K562 (cell line): ENCODE measurements around the gene CTDSPL2. TPM values are rescaled to one million over a fixed set of nuclear protein-coding genes. Genes with fewer than 3 reads are reported as not detected.

Source experiments
- DLX4 ChIP-seq: fragments of 250-450 bp; sonication (Bioruptor Pico); IDR thresholded peaks from 2 replicates; pipeline ENCODE4 v1.6.1; 2021; ENCODE audit warnings: mild to moderate bottlenecking
- EWSR1 ChIP-seq: fragments of 450-650 bp; IDR thresholded peaks from 2 replicates; pipeline ENCODE4 v1.6.1; 2018; ENCODE audit warnings: borderline replicate concordance, mild to moderate bottlenecking, low read depth, moderate library complexity; ENCODE audit not compliant: partially characterized antibody
- FUS ChIP-seq: fragments of 200-400 bp; formaldehyde crosslinking; optimal IDR thresholded peaks from 2 replicates; pipeline ENCODE3; 2017; ENCODE audit warnings: low read depth, low read length
- HMGN3 ChIP-seq: IDR thresholded peaks from 2 replicates; pipeline ENCODE4 v1.6.1; 2011; ENCODE audit warnings: borderline replicate concordance, low read depth, mild to moderate bottlenecking, mixed read lengths, low read length; ENCODE audit not compliant: insufficient read length; ENCODE audit errors: extremely low read depth
- MECOM ChIP-seq: fragments of 250-450 bp; sonication (Bioruptor Pico); IDR thresholded peaks from 2 replicates; pipeline ENCODE4 v1.8.0; 2022; ENCODE audit warnings: inconsistent platforms
- MYNN ChIP-seq, 2 experiments: sonication (generic); formaldehyde crosslinking in 1 of 2; IDR thresholded peaks; 2 replicates each; pipeline versions ENCODE4 v1.5.0 to v1.6.1; 2016 to 2020; ENCODE audit warnings: antibody characterized with exemption in 1 of 2, missing genetic modification reagents in 1 of 2
- NR1H2 ChIP-seq: sonication (generic); formaldehyde crosslinking; IDR thresholded peaks from 2 replicates; pipeline ENCODE4 v1.4.0; 2020; ENCODE audit warnings: mild to moderate bottlenecking, missing genetic modification reagents
- NRF1 ChIP-seq, 2 experiments: fragments of 450-650 bp; IDR thresholded peaks in 1 of 2; conservative IDR thresholded peaks in 1 of 2; 2 replicates each; pipeline ENCODE4 v1.6.1; 2014; ENCODE audit warnings: mild to moderate bottlenecking in 2 of 2
- PHF21A ChIP-seq: fragments of 450-650 bp; IDR thresholded peaks from 2 replicates; pipeline ENCODE4 v1.6.1; 2017; ENCODE audit warnings: low read depth, borderline replicate concordance
- RFX5 ChIP-seq: IDR thresholded peaks from 2 replicates; pipeline ENCODE4 v1.6.1; 2011; ENCODE audit warnings: low read depth, mild to moderate bottlenecking, improper control_type of control experiment, low read length
- SAFB ChIP-seq: fragments of 200-400 bp; formaldehyde crosslinking; IDR thresholded peaks from 2 replicates; pipeline ENCODE4 v1.6.1; 2017; ENCODE audit warnings: low read depth, low read length, borderline replicate concordance
- SLC30A9 ChIP-seq: fragments of 250-450 bp; sonication (Bioruptor Pico); IDR thresholded peaks from 2 replicates; pipeline ENCODE4 v1.8.0; 2022; ENCODE audit warnings: mild to moderate bottlenecking, moderate library complexity
- SMARCA5 ChIP-seq: fragments of 450-650 bp; IDR thresholded peaks from 2 replicates; pipeline ENCODE4 v1.6.1; 2016
- SRF ChIP-seq, 2 experiments: fragments of 250-450, 450-650 bp in 1 of 2; sonication (Bioruptor Pico) in 1 of 2; sonication (generic) in 1 of 2; formaldehyde crosslinking; IDR thresholded peaks; 2 replicates each; pipeline versions ENCODE4 v1.5.0 to v1.5.1; 2020 to 2022; ENCODE audit warnings: mild to moderate bottlenecking in 1 of 2, missing genetic modification reagents in 1 of 2
- ZBTB40 ChIP-seq, 2 experiments: fragments of 450-650 bp in 1 of 2; sonication (generic) in 1 of 2; formaldehyde crosslinking in 1 of 2; IDR thresholded peaks; 2 replicates each; pipeline versions ENCODE4 v1.7.1 to v1.9.0; 2016 to 2022; ENCODE audit warnings: inconsistent platforms in 1 of 2, mild to moderate bottlenecking in 1 of 2, missing genetic modification reagents in 1 of 2
- ZBTB9 ChIP-seq: fragments of 450-650 bp; formaldehyde crosslinking; IDR thresholded peaks from 2 replicates; pipeline ENCODE4 v1.4.0; 2020; ENCODE audit warnings: mild to moderate bottlenecking, moderate library complexity
- ZNF717 ChIP-seq: fragments of 250-450 bp; sonication (Bioruptor Pico); IDR thresholded peaks from 2 replicates; pipeline ENCODE4 v1.5.0; 2021
- polyA plus RNA-seq, 8 experiments: library from polyadenylated mRNA; depleted of rRNA in 4 of 8; stranded (reverse) in 5 of 8; unstranded in 3 of 8; fragments of >200 nt; fragmentation: Nextera tagmentation in 2 of 8; fragmentation: Illumina TruSeq in 1 of 8; extraction: Ambion mirVana in 2 of 8; extraction: Trizol in 1 of 8; gene quantifications; 2 replicates each; pipeline versions ENCODE4 v1.2.1 to v1.2.3, GENCODE V29; 2011 to 2014; ENCODE audit warnings: inconsistent platforms in 1 of 8, missing spikeins in 1 of 8
- total RNA-seq, 7 experiments: library from RNA; depleted of rRNA in 6 of 7; stranded (reverse); fragments of >200 nt in 6 of 7; fragmentation: Illumina TruSeq in 2 of 7; extraction: Trizol in 2 of 7; gene quantifications; 2 replicates each; pipeline versions ENCODE4 v1.2.1 to v1.2.3, GENCODE V29; 2011 to 2021; ENCODE audit warnings: low replicate concordance in 1 of 7

The CTDSPL2 gene
- total and polyA plus RNA-seq, 9 of the 15 experiments (the other 6 are each of a cell fraction or from before 2014, with no cell fraction given): 16.8 to 79.0 (median 53.1) TPM

- no peak for TF ChIP-seq ZBTB40 (IDR thresholded peaks at IDR 0.05)
- TF ChIP-seq ZBTB40 (CRISPR knock-in tag; IDR thresholded peaks at IDR 0.05): no peak
- peak; percentile 54; the same call in 1 of the 2 replicates for TF ChIP-seq MYNN (IDR thresholded peaks at IDR 0.05)
- TF ChIP-seq MYNN (CRISPR knock-in tag; IDR thresholded peaks at IDR 0.05): no peak
- TF ChIP-seq HMGN3: no peak
- TF ChIP-seq EWSR1: no peak
- TF ChIP-seq SLC30A9 (CRISPR knock-in tag): no peak
- TF ChIP-seq MECOM (CRISPR knock-in tag): no peak
- TF ChIP-seq NRF1 (conservative IDR thresholded peaks at IDR 0.05 in 1 of 2, IDR thresholded peaks at IDR 0.05 in 1 of 2): peak; percentile 96
- peak; percentile 99 for TF ChIP-seq PHF21A
- no peak for TF ChIP-seq ZNF717 (CRISPR knock-in tag)
- no peak for TF ChIP-seq RFX5
- no peak for TF ChIP-seq DLX4 (CRISPR knock-in tag)
- 0 out of 2 replicates have a peak, but pooled peaks have one; percentile 62 for TF ChIP-seq NR1H2 (CRISPR knock-in tag)
- TF ChIP-seq FUS: no peak
- no peak for TF ChIP-seq SAFB
- peak; percentile 14; the same call in 1 of the 2 replicates for TF ChIP-seq SMARCA5
- TF ChIP-seq ZBTB9 (CRISPR knock-in tag): no peak
- no peak for TF ChIP-seq SRF (CRISPR knock-in tag; IDR thresholded peaks at IDR 0.05)
These were observed at the start of gene CTDSPL2 (continued) for GRCh38 chr15:44426975-44427755.
